Lower lobe of right lung (tissue), 2 donors: ENCODE results near the gene ABHD1. TPM values are rescaled to one million over a fixed set of nuclear protein-coding genes. Genes with fewer than 3 reads are reported as not detected.
A peak's percentile ranks its signal among the peaks of the same experiment; 100 is the strongest.
"Not testable (repeated sequence)": the region's sequence is repeated elsewhere in the genome, so short reads cannot be mapped to it uniquely, and the experiment has no call there.

ENCODE experiments used
- ATAC-seq, 2 donors: fragments of 200-7000 bp; cut with Tn5 transposase; one replicate each; pipeline ENCODE4 v1.9.1; 2020 to 2022; ENCODE audit warnings: mild to moderate bottlenecking in 2 of 2, moderate library complexity in 2 of 2
- DNase-seq: peaks from one replicate; pipeline ENCODE4 v3.0.0-alpha.2; 2020
- H3K27ac ChIP-seq: fragments of 200-600 bp; one replicate; pipeline ENCODE4 v1.8.0; 2022
- H3K27me3 ChIP-seq: fragments of 200-600 bp; one replicate; pipeline ENCODE4 v1.8.0; 2022; ENCODE audit warnings: low read depth
- H3K36me3 ChIP-seq: fragments of 200-600 bp; one replicate; pipeline ENCODE4 v1.8.0; 2022; ENCODE audit warnings: mild to moderate bottlenecking
- H3K4me1 ChIP-seq: fragments of 200-600 bp; one replicate; pipeline ENCODE4 v1.8.0; 2022
- H3K4me3 ChIP-seq: fragments of 200-600 bp; one replicate; pipeline ENCODE4 v1.8.0; 2022; ENCODE audit warnings: mild to moderate bottlenecking
- H3K9me3 ChIP-seq: fragments of 200-600 bp; one replicate; pipeline ENCODE4 v1.8.0; 2022
- CTCF ChIP-seq: fragments of 200-600 bp; IDR thresholded peaks from one replicate; pipeline ENCODE4 v1.8.0; 2022; ENCODE audit warnings: antibody characterized with exemption, mild to moderate bottlenecking
- intact Hi-C: fragments of 100-400 bp; cut with DNase I; formaldehyde crosslinking; loops from one replicate; pipeline ENCODE4 v1.11.0; 2022
- long read RNA-seq: library from polyadenylated mRNA; unstranded; transcript quantifications from one replicate; pipeline ENCODE4 v2.0.0, GENCODE V29; 2021
- total RNA-seq: library from RNA; stranded (reverse); fragmentation: NEBNext Ultra II Directional; extraction: Animal tissue kit (Norgen Biotek cat#: 25700); gene quantifications from one replicate; pipeline ENCODE4 v1.2.1, GENCODE V29; 2021
- donor health status: DM: no; HTN: yes; CAD: no; lungs with severe emphysema.

ABHD1 gene
- 0.21 TPM for total RNA-seq
- long read RNA-seq, result 0 reads

- peaks cover 1% of the 10 kb centered on the region for H3K27me3 ChIP-seq
- peaks cover 12% of the 10 kb centered on the region for H3K4me1 ChIP-seq
- no peaks in the 10 kb centered on the region for H3K9me3 ChIP-seq
- no peaks in the 10 kb centered on the region for H3K36me3 ChIP-seq
- DNase-seq (peak; percentile 82), ATAC-seq (peak; percentile 87 to 93)
- intact Hi-C loops, result no loop called here
- TF ChIP-seq CTCF, result peak; percentile 10
- peak within 1 kb of the TSS; percentile 58 for H3K4me3 ChIP-seq
- peak within 1 kb of the TSS; percentile 31 for H3K27ac ChIP-seq
Observed at GRCh38 chr2:27123302-27124150, at the start of gene ABHD1. ABHD1 (plus strand) TSS chr2:27123815; CDS start chr2:27123949, 134 bp downstream.

GRCh38 chr2:27074738-27075565 is 48.7 kb upstream of the ABHD1 start:
- ATAC-seq (no peak), DNase-seq (peak; percentile 72)
- Histone ChIP-seq H3K4me1 (peaks cover 58% of the 10 kb centered on the region), H3K27ac (peak overlapping the region; percentile 7), H3K36me3 (peaks cover under 1% of the 10 kb centered on the region), H3K27me3 (no peaks in the 10 kb centered on the region), H3K9me3 (no peaks in the 10 kb centered on the region), H3K4me3 (no peak overlapping the region)
- intact Hi-C loops, result no loop called here
- no peak for TF ChIP-seq CTCF

DNA sequence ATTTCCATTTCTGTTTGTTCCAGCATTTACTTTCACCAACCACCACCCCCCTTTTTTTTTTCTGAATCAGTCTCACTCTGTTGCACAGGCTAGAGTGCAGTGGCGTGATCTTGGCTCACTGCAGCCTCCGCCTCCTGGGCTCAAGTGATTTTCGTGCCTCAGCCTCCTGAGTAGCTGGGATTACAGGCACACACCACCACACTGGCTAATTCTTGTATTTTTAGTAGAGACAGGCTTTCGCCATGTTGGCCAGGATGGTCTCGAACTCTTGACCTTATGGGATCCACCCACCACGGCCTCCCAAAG is 48.1 kb upstream of the ABHD1 start:
- Histone ChIP-seq H3K27ac (peak overlapping the region; percentile 7), H3K4me1 (peaks cover 58% of the 10 kb centered on the region)
- H3K36me3 ChIP-seq, H3K27me3 ChIP-seq, H3K4me3 ChIP-seq, H3K9me3 ChIP-seq, DNase-seq, ATAC-seq, intact Hi-C loops: not testable (repeated sequence)

DNA sequence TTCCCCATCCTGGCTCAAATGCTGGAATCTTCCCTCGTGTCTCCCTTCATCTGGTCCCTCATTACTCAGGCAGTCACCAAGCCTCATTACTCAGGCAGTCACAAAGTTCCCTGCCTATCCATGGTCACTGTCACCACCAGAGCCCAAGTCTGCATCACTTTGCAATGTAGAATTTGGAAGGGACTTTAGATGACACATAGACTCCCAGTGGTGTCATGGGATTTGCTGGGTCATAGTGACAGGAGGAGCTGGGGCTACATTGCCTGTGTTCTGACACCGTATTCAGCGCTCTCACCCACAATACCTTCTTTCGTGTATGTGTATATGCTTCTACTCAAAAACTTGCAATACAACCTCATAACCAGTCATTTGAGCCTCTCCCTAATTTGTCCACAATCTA is 47.3 kb upstream of the ABHD1 start:
- no peaks in the 10 kb centered on the region for H3K9me3 ChIP-seq
- ATAC-seq (no peak), DNase-seq (no peak)
- peaks cover 59% of the 10 kb centered on the region for H3K4me1 ChIP-seq
- H3K27ac ChIP-seq, result no peak overlapping the region
- no peak overlapping the region for H3K4me3 ChIP-seq
- no peaks in the 10 kb centered on the region for H3K27me3 ChIP-seq
- intact Hi-C loops, result no loop called here
- no peak for TF ChIP-seq CTCF
- H3K36me3 ChIP-seq, result no peaks in the 10 kb centered on the region

GRCh38 chr2:27077231-27077630 is 46.4 kb upstream of the ABHD1 start:
- no peak for ATAC-seq
- intact Hi-C loops, result no loop called here
- peak overlapping the region; percentile 11 for H3K27ac ChIP-seq

More at GRCh38 chr2:27077231-27077630, 46.4 kb upstream of the ABHD1 start:
- Histone ChIP-seq H3K4me1 (peaks cover 65% of the 10 kb centered on the region), H3K4me3 (no peak overlapping the region), H3K27me3 (no peaks in the 10 kb centered on the region), H3K9me3 (no peaks in the 10 kb centered on the region), H3K36me3 (no peaks in the 10 kb centered on the region)
- DNase-seq, result no peak
- TF ChIP-seq CTCF, result no peak
